GM21381 (cell line): ENCODE measurements around the gene KDM5B.
"Not testable (repeated sequence)": the region's sequence is repeated elsewhere in the genome, so short reads cannot be mapped to it uniquely, and the experiment has no call there.

ENCODE experiments used
- ATAC-seq: cut with Tn5 transposase; IDR thresholded peaks from one replicate; pipeline ENCODE4 v1.9.1; 2021; ENCODE audit warnings: mild to moderate bottlenecking, moderate library complexity; ENCODE audit not compliant: unreplicated experiment

The KDM5B gene

GRCh38 chr1:202815120-202815519 lies 6.9 kb upstream of the KDM5B start:
- no peak for ATAC-seq

DNA sequence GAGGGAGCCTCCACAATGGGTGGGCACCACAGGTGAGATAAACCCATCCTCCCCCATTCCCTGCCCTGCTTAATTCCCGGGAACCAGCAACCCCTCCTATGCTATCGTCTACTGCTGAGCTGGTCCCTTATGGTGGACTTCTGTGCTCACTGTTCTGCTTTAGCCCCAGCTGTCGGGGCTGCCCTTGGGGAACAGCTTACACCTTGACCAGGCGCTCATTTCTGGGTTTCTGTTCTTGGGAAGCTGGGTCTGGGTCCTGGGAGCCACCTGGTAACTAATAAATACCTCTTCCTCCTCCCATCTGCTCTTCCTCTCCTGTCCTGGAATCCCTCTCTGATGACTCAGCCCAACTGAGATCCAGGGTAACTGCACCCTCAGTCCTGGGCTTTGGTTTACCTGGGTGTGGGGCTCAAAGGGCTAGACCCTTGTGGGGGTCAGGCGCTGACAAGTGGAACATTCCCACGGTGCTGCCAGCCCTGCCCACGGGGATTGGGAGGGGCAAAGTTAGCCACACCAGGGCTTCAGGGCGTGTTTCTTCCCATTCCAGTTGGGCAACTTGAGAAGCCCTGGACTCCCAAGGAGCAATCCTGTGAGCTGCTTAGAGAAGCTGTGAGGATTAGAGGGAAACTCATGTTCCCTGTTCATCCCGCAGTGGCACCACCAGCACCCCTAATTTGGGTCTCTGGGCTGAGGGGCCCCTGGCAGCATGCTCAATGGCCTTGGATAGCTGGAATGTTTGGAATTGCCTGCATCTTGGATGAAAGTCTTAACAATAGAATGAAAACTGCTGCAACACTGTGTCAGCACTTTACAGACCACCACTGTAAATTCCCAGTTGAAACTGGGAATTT lies 4.2 kb upstream of the KDM5B start:
- no peak for ATAC-seq

GRCh38 chr1:202811296-202812175 lies 3.3 kb upstream of the KDM5B start:
- no peak for ATAC-seq

GRCh38 chr1:202810615-202811295 lies 2.5 kb upstream of the KDM5B start, which contains the start of gene PCAT6:
Gene PCAT6 (plus strand): TSS chr1:202810954.
- peak; percentile 75 for ATAC-seq

GRCh38 chr1:202810193-202810614 lies 2.0 kb upstream of the KDM5B start:
- no peak for ATAC-seq

GRCh38 chr1:202809597-202810159 lies 1.5 kb upstream of the KDM5B start:
- ATAC-seq, result no peak

- no peak for ATAC-seq
Observed at GRCh38 chr1:202807451-202807925, 733 bp downstream of the KDM5B start.

GRCh38 chr1:202806845-202807450 lies 1.3 kb downstream of the KDM5B start:
- no peak for ATAC-seq

- ATAC-seq, result no peak
Observed at GRCh38 chr1:202805886-202806844, 2.1 kb downstream of the KDM5B start.

- ATAC-seq, result no peak
Observed at GRCh38 chr1:202804126-202804525, 4.1 kb downstream of the KDM5B start.

DNA sequence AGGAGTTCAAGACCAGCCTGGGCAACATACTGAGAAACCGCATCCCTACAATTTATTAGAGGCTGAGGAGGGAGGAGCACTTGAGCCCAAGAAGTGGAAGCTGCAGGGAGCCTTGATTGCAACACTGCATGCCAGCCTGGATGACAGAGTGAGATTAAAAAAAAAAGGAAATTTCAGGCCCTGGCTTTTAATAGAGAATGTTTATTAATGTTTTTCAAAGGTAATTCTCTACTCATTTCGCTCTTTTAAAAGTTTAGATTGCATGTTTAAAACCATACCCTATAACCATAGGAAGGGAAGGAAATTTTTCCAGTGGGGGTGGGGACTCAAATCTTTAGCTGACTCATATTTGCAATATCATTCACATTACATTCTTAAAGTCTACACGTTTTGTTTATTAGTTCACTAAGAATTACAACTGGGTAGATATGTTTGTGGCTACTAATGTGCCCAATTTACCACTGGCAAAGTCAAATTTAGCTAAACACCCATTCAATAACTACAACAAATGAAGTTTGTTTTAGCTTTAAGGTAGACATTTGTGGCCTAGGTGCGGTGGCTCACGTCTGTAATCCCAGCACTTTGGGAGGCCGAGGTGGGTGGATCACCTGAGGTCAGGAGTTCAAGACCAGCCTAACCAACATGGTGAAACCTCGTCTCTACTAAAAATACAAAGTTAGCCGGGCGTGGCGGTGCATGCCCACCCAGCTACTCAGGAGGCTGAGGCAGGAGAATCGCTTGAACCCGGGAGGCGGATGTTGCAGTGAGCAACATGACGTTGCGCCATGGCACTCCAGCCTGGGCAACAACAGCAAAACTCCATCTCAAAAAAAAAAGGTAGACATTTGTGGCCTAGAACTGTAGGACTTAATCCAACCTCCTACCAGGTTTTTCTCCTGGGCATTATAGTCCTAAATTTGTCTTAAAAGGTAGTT lies 5.0 kb downstream of the KDM5B start:
- no peak for ATAC-seq

- no peak for ATAC-seq
Observed at GRCh38 chr1:202802034-202802433, 6.2 kb downstream of the KDM5B start.

- ATAC-seq, result no peak
Observed at GRCh38 chr1:202801175-202801574, 7.0 kb downstream of the KDM5B start.

DNA sequence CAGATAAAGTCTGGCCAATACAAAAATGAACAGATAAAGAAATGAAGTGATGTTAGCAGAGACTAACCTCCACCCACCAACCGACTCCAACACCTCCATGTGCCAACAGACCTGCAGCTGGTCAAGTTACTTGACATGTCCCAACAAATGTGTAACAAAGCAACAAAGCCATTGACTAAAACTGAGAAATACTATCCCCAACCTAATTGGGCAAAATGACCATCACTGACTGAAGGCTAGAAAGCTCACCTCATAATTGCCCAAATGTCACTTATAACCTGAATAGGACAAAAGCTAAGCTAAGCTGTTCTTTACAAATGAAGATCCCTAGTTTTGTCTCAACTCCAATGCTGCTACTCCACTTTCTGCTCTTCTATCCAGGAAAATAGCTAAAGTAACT lies 7.5 kb downstream of the KDM5B start:
- no peak for ATAC-seq

GRCh38 chr1:202798792-202799331 lies 9.4 kb downstream of the KDM5B start:
- no peak for ATAC-seq

GRCh38 chr1:202798260-202798659 lies 10.0 kb downstream of the KDM5B start:
- ATAC-seq, result no peak

- ATAC-seq, result no peak
Observed at GRCh38 chr1:202796670-202797069, 11.6 kb downstream of the KDM5B start.

- ATAC-seq, result not testable (repeated sequence)
Observed at GRCh38 chr1:202794931-202795330, 13.3 kb downstream of the KDM5B start.
